ENCODE results near the gene LRRC23. TPM values are rescaled to one million over a fixed set of nuclear protein-coding genes. Genes with fewer than 3 reads are reported as not detected.

Gene LRRC23
- total and polyA plus RNA-seq, 9 of the 15 experiments (the other 6 are each of a cell fraction or from before 2014, with no cell fraction given), result 2.2 to 7.0 (median 3.0) TPM

DNA sequence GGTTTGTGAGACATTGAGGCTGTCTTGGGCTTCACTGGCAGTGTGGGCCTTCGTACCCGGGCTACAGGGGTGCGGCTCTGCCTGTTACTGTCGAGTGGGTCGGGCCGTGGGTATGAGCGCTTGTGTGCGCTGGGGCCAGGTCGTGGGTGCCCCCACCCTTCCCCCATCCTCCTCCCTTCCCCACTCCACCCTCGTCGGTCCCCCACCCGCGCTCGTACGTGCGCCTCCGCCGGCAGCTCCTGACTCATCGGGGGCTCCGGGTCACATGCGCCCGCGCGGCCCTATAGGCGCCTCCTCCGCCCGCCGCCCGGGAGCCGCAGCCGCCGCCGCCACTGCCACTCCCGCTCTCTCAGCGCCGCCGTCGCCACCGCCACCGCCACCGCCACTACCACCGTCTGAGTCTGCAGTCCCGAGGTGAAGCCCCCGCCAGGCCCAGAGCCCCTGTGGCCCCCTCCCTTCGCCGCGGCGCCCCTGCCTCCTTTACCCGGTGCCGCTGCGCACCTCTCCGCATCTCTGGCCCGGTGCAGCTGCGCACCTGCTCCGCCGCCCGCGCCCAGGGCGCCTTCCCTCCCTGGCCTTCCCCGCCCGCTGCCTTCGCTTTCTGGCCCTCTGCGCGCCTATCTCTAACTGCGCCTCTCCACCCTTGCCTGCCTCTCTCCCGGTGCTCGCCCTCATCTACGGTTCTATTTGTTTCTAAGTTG, 9.8 kb downstream of the LRRC23 start, which contains the start of gene ENO2 (continued):
- TF ChIP-seq CBFA2T3 (IDR thresholded peaks at IDR 0.05) (no peak), SMARCB1 (IDR thresholded peaks at IDR 0.05; ENCODE audit: insufficient read length, low read depth) (no peak), ZNF197 (CRISPR knock-in tag; IDR thresholded peaks at IDR 0.05; ENCODE audit: low read depth) (no peak), PRPF4 (IDR thresholded peaks at IDR 0.05; ENCODE audit: insufficient read depth, low read depth, low read length, poor library complexity, severe bottlenecking) (no peak)
- TF ChIP-seq, protein P1, sequence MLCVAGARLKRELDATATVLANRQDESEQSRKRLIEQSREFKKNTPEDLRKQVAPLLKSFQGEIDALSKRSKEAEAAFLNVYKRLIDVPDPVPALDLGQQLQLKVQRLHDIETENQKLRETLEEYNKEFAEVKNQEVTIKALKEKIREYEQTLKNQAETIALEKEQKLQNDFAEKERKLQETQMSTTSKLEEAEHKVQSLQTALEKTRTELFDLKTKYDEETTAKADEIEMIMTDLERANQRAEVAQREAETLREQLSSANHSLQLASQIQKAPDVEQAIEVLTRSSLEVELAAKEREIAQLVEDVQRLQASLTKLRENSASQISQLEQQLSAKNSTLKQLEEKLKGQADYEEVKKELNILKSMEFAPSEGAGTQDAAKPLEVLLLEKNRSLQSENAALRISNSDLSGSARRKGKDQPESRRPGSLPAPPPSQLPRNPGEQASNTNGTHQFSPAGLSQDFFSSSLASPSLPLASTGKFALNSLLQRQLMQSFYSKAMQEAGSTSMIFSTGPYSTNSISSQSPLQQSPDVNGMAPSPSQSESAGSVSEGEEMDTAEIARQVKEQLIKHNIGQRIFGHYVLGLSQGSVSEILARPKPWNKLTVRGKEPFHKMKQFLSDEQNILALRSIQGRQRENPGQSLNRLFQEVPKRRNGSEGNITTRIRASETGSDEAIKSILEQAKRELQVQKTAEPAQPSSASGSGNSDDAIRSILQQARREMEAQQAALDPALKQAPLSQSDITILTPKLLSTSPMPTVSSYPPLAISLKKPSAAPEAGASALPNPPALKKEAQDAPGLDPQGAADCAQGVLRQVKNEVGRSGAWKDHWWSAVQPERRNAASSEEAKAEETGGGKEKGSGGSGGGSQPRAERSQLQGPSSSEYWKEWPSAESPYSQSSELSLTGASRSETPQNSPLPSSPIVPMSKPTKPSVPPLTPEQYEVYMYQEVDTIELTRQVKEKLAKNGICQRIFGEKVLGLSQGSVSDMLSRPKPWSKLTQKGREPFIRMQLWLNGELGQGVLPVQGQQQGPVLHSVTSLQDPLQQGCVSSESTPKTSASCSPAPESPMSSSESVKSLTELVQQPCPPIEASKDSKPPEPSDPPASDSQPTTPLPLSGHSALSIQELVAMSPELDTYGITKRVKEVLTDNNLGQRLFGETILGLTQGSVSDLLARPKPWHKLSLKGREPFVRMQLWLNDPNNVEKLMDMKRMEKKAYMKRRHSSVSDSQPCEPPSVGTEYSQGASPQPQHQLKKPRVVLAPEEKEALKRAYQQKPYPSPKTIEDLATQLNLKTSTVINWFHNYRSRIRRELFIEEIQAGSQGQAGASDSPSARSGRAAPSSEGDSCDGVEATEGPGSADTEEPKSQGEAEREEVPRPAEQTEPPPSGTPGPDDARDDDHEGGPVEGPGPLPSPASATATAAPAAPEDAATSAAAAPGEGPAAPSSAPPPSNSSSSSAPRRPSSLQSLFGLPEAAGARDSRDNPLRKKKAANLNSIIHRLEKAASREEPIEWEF (CRISPR knock-in tag; IDR thresholded peaks at IDR 0.05), result no peak
- TF ChIP-seq, protein P2, sequence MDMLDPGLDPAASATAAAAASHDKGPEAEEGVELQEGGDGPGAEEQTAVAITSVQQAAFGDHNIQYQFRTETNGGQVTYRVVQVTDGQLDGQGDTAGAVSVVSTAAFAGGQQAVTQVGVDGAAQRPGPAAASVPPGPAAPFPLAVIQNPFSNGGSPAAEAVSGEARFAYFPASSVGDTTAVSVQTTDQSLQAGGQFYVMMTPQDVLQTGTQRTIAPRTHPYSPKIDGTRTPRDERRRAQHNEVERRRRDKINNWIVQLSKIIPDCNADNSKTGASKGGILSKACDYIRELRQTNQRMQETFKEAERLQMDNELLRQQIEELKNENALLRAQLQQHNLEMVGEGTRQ (CRISPR knock-in tag; IDR thresholded peaks at IDR 0.05), result peak; percentile 62
- TF ChIP-seq, protein P3, sequence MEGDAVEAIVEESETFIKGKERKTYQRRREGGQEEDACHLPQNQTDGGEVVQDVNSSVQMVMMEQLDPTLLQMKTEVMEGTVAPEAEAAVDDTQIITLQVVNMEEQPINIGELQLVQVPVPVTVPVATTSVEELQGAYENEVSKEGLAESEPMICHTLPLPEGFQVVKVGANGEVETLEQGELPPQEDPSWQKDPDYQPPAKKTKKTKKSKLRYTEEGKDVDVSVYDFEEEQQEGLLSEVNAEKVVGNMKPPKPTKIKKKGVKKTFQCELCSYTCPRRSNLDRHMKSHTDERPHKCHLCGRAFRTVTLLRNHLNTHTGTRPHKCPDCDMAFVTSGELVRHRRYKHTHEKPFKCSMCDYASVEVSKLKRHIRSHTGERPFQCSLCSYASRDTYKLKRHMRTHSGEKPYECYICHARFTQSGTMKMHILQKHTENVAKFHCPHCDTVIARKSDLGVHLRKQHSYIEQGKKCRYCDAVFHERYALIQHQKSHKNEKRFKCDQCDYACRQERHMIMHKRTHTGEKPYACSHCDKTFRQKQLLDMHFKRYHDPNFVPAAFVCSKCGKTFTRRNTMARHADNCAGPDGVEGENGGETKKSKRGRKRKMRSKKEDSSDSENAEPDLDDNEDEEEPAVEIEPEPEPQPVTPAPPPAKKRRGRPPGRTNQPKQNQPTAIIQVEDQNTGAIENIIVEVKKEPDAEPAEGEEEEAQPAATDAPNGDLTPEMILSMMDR (IDR thresholded peaks at IDR 0.05 in 2 of 3, conservative IDR thresholded peaks at IDR 0.05 in 1 of 3; ENCODE audit: insufficient read depth in 2 of 3, low read depth in 1 of 3, low read length in 3 of 3), result no peak
